CD1c-positive myeloid dendritic cell (primary cell): ENCODE data around the gene ZBTB8B.
"Not testable (repeated sequence)": the region's sequence is repeated elsewhere in the genome, so short reads cannot be mapped to it uniquely, and the experiment has no call there.

ENCODE experiments used
- DNase-seq: peaks from one replicate; pipeline ENCODE4 v3.0.0-alpha.2; 2016; ENCODE audit errors: extremely low spot score

Gene ZBTB8B

DNA sequence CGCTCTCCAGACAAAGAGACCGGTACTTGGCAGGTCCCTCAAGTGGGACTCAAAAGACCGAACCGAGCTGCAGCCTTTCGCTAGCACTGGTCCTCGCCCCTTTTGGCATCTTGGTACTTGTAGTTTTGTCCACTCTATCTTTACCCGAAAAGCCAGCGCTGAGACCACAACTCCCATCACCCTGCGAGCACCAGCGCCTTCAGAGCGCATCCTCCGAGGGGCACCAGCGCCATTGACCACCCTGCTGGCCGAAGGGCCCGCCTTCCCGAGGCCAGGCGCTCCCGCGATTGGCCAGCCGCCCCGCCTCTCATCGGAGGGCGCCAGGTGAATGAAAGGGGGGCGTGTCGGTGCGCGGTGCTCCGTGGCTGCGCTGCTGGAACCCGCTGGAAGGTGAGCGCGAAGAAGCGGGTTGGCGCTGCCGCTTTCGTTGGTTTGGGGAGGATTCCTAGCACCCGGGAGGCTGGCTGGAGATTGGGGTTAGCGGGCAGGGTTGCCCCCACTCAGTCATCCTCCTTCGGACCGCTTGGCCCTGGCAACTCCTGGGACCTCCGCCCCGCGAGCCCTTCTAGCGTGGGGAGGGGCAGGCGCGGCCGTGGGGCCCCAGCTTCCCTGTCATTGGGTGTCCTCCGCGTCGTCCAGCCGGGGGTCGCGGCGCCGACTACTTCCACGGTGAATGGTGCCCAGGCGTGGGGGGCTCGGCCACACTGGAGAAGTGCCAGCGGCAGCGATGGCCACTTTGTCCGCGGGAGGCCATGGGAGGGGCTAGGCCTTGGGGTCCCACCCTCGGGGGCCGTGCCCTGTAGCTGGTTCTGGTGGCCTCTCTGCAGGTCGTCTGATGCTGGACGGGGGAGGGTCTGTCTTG lies at the start of gene ZBTB8B:
ZBTB8B (plus strand) TSS at position 357 of the 862 bp plus-strand sequence. CDS start 5,553 bp downstream, outside the sequence.
- no peak for DNase-seq

DNA sequence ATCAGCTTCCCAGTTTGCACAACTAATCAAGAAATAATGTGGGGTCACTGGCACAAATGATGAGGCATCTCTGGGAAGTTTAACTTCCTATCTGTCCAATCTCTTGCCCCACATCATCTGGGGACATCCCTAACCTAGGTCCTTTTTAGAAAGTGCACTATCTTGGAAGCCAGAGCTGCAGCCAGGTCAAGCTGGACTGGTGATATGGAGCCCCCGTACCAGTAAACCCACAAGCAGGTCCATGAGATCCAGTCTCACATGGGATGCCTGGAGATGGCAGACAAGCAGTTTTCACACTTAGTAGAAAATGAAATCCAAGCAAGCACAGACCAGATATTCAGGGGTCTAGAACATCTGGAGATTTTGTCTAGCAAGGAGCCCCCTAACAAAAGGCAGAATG lies 43.1 kb upstream of the ZBTB8B start:
- no peak for DNase-seq

GRCh38 chr1:32426489-32427255 lies 38.2 kb upstream of the ZBTB8B start:
- no peak for DNase-seq

- DNase-seq, result no peak
Observed at GRCh38 chr1:32427264-32427963, 37.5 kb upstream of the ZBTB8B start.

GRCh38 chr1:32431736-32432400 lies 33.0 kb upstream of the ZBTB8B start:
- DNase-seq, result no peak

DNA sequence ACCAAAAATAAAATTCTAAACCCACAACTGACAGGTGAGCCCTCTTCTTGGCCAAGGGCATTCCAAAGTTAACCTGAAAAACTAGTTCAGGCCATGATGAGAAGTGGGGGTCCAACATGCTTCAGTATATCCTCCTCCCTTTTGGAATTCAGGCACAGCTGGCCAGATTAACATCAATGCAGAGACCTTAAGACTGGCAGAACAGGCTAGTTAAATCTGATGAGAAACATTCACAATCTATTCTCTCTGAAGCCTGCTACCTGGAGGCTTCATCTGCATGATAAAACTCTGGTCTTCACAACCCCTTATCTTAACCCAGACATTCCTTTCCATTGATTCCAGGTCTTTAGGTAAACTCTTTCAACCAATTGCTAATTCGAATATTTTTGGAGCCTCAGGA lies 26.7 kb upstream of the ZBTB8B start:
- no peak for DNase-seq

GRCh38 chr1:32438777-32439176 lies 26.1 kb upstream of the ZBTB8B start:
- not testable (repeated sequence) for DNase-seq

GRCh38 chr1:32441467-32441866 lies 23.4 kb upstream of the ZBTB8B start:
- not testable (repeated sequence) for DNase-seq

- DNase-seq, result no peak
Observed at GRCh38 chr1:32447469-32448185, 17.2 kb upstream of the ZBTB8B start.

- DNase-seq, result peak; percentile 56
Observed at GRCh38 chr1:32448186-32448772, 16.6 kb upstream of the ZBTB8B start.

- no peak for DNase-seq
Observed at GRCh38 chr1:32448773-32449456, 16.0 kb upstream of the ZBTB8B start.

- DNase-seq, result not testable (repeated sequence)
Observed at GRCh38 chr1:32449457-32449831, 15.4 kb upstream of the ZBTB8B start.

DNA sequence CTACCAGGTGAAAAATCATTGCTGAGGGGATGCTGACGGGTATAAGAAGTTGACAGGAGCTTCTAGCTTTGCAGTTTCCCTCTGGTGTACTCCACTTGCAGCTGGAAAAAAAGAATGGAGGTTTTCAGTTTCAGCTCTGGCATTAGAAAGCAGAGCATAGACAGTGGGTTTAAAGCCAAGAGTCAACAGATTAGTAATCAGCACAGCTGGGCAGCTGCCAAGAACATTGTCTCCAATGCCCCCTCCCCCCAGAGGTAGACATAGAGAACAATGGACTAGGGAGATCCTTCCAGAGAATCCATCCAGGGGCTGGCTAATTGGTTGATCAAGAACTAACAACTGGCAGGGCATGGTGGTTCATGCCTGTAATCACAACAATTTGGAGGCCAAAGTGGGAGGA lies 10.1 kb upstream of the ZBTB8B start:
- no peak for DNase-seq

GRCh38 chr1:32455958-32456357 lies 8.9 kb upstream of the ZBTB8B start:
- no peak for DNase-seq

DNA sequence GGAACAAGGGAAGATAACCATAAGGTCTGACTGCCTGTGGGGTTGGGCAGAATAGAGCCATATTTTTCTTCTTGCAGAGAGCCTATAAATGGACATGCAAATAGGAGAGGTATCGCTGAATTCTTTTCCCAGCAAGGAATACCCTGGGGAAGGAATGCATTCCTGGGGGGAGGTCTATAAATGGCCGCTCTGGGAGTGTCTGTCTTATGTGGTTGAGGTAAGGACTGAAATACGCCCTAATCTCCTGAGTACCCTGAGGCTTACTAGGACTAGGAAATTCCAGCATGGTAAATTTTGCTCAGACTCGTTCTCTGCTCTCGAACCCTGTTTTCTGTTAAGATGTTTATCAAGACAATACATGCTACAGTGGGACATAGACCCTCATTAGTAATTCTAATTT lies 6.1 kb upstream of the ZBTB8B start:
- DNase-seq, result not testable (repeated sequence)

DNA sequence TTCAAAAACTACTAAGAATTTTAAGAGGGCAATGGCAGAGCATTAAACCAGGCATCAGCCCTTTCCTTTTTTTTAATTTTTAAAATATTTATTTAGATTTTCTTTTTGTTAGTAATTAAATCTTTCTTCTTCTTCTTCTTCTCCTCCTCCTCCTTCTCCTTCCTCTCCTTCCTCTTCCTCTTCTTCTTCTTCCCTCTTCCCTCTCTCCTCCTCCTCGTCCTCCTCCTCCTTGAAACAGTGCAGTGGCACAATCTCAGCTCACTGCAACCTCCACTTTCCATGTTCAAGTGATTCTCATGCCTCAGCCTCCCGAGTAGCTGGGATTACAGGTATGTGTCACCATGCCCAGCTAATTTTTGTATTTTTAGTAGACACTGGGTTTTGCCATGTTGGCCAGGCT lies 1.9 kb upstream of the ZBTB8B start:
- DNase-seq, result not testable (repeated sequence)

DNA sequence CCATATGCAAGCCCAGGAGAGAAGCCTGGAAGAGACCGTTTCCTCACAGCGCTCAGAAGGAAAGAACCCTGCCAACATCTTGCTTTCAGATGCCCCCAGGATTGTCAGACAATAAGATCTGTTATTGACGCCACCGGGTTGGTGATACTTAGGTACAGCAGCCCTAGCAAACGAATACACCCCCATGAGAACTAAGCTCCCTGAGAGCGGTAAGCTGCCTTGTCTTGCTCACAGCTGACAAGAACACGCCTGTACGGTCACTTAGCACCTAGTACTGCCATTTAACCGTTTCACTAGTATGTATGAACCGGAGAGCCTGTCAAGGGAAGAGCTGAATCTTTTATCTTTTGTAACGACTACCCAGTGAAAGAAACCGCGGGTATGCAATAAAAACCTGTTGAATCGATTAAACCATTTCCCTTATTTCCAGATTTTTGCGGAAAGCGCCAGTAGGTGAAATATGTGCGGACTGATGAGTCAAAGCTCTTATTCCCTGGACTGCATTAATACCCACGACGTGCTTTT lies 619 bp upstream of the ZBTB8B start:
- DNase-seq, result no peak

- DNase-seq, result peak; percentile 41
Observed at GRCh38 chr1:32465578-32465933, 684 bp downstream of the ZBTB8B start.

DNA sequence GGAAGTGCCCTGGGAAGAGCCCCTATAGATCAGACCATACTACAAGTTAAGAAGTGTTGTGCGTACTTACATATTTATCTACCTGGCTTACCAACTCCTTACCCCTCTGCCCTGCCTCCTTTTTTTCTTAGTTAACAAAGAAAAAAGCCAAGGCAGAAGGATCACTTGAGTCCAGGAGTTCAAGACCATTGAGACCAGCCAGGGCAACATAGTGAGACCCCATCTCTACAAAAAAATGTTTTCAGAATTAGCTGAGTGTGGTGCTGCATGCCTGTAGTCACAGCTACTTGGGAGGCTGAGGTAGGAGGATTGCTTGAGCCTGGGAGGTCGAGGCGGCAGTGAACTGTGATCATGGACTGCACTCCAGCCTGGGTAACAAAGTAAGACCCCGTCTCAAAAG lies 1.9 kb downstream of the ZBTB8B start:
- DNase-seq, result no peak

GRCh38 chr1:32468791-32469190 lies 3.9 kb downstream of the ZBTB8B start:
- DNase-seq, result no peak
